GM21717 (cell line): Measurements from ENCODE around the gene ZBTB44.
"Not testable (repeated sequence)": the region's sequence is repeated elsewhere in the genome, so short reads cannot be mapped to it uniquely, and the experiment has no call there.

Experiments
- ATAC-seq: cut with Tn5 transposase; IDR thresholded peaks from one replicate; pipeline ENCODE4 v1.9.1; 2021; ENCODE audit warnings: mild to moderate bottlenecking, moderate library complexity; ENCODE audit not compliant: unreplicated experiment

Gene ZBTB44

DNA sequence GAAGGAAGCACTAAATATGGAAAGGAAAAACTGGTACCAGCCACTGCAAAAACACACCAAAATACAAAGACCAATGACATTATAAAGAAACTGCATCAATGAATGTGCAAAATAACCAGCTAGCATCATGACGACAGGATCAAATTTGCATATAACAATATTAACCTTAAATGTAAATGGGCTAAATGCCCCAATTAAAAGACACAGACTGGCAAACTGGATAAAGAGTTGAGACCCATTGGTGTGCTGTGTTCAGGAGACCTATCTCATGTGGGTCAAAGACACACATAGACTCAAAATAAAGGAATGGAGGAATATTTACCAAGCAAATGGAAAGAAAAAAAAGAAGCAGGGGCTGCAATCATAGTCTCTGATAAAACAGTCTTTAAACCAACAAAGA is 63.0 kb downstream of the ZBTB44 start:
- ATAC-seq: not testable (repeated sequence)

DNA sequence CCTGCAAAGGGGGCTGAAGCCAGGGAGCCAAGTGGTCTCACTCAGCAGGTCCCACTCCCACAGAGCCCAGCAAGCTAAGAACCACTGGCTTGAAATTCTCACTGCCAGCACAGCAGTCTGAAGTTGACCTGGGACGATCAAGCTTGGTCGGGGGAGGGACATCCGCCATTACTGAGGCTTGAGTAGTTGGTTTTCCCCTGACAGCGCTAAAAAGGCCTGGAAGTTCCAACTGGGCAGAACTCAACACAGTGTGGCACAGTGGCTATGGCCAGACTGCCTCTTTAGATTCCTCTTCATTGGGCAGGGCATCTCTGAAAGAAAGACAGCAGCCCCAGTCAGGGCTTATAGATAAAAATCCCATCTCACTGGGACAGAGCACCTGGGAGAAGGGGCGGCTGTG is 64.8 kb downstream of the ZBTB44 start:
- ATAC-seq: not testable (repeated sequence)

DNA sequence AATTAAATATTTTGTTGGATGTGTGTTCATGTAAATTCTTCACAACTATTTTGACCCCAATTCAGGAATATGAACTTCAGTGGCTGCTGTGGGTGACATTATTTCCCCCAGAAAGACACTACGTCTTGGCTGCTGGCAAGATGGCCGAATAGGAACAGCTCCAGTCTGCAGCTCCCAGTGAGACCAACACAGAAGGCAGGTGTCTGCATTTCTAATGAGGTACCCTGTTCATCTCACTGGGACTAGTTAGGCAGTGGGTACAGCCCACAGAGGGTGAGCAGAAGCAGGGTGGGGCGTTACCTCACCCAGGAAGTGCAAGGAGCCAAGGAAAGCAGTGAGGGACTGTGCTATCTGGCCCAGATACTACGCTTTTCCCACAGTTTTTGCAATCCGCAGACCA is 65.3 kb downstream of the ZBTB44 start:
- ATAC-seq: no peak

DNA sequence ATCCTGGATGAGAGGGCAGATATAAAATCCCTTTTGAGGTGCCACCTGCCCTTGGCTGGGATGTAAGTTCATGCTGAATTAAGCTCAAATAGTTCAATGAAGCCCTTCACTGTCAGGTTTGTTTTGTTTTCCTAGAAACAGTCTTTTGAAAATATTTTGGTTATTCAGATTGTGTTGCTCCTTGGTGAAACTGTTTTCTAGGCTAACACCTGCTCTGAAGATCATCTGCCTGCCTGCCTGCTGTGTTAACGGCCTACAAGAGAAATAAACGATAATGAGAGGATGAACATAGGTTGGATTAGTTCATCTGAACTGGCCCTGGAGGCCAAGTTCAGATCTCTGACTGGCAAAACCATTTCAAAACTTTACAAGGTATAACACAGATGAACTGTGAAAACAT is 67.4 kb downstream of the ZBTB44 start:
- no peak for ATAC-seq

DNA sequence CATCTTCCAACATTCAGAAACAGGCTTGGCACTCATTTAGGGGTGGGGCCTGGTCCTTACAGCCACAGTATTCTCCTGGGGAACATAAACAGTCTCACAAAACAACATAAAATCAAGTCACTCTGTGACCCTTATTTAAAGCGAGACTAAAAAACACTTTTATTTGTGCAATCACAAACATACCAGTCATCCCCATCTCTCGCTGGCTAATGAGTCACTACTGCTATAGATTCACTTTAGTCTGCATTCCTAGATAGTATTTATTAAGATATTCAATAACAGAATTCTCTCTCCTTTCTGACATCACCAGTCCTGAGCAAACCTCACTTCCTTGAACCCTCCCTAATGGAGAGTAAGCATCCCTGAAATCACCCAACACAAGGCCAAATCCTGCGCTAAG is 68.0 kb downstream of the ZBTB44 start:
- ATAC-seq: no peak

DNA sequence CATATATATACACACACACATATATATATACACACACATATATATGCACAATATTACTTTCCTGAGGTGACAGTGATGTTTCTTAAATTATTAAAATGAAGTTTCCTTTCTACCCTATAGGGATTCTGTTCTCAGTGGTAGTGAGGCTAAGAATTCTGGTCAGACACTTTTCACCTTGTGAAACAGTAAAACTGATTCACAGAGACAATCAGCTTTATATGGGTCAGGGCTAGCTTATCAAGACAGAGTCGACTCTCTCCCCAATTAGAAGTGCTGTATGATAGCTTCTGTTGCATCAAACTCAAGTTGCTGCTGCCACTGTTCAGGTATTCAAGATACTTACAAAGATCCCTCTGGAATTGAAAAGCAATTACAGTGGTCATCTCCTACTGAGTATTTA is 68.4 kb downstream of the ZBTB44 start:
- ATAC-seq: no peak

DNA sequence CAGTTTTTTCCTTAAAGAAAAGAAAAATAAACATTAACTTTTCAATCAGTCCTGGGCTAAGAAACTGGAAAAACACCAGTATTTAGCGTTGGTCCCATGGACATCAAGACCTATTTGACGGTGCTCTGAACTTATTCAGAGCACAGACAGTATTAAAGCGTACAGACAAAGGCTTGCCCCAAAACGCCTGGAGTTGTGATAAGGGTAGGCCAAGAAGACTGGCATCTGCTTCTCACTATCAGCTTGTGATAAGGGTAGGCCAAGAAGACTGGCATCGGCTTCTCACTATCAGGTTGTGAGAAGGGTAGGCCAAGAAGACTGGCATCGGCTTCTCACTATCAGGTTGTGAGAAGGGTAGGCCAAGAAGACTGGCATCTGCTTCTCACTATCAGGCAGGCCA is 69.3 kb downstream of the ZBTB44 start:
- ATAC-seq: not testable (repeated sequence)

DNA sequence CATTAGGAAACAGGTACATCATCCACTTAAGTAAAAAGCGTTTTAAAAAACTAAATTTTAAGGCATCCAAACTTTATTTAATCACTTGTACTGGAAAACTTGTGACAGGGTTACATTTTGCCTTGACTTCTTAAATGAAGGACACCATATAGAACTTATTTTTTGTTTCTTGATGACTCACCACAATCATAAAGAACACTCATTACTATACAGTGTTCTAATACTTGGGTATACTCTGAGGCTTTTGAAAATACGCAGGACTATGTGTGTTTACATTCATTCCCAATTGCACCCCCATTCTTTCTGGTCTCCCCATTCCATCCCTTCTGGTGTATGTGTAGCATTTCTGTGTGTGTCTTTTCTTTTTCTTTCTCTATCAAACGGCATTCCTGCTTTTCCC is 69.9 kb downstream of the ZBTB44 start:
- no peak for ATAC-seq

DNA sequence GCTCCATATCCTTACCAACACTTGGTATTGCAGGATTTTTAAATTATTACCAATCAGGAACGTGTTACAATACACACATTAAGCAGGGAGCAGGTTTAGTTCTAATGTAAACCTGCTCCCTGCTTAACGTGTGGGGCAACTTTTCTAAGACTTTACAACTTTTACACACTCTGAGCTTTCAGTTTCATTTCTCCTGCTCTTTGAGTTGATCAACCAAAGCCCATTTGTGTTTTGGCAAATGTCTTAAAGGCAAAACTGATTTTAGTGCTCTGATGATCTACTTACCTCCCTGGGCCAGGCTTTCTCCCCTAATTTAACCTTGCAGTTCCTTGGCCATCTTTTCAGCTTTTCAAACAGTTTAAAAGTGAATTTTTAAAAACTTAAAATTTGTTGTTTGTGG is 70.9 kb downstream of the ZBTB44 start:
- ATAC-seq: peak; percentile 79

DNA sequence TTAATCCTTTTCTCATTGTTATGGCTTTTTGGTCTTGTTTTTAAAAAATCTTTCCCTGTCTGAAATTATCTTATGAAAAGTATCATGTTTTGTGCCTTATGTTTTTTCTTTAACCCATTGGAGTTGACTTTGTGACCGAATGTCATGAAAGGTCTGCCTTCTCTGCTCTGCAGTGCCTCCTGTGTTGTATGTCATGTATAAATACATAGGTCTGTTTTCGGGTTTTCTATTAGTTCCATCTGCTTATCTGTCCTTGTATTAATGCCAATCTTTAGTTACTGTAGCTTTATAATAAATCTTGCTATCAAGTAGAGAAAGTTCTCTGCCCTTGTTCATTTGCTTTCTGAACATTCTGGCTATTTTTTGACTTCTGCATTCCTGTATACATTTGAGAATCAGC is 73.0 kb downstream of the ZBTB44 start:
- no peak for ATAC-seq

DNA sequence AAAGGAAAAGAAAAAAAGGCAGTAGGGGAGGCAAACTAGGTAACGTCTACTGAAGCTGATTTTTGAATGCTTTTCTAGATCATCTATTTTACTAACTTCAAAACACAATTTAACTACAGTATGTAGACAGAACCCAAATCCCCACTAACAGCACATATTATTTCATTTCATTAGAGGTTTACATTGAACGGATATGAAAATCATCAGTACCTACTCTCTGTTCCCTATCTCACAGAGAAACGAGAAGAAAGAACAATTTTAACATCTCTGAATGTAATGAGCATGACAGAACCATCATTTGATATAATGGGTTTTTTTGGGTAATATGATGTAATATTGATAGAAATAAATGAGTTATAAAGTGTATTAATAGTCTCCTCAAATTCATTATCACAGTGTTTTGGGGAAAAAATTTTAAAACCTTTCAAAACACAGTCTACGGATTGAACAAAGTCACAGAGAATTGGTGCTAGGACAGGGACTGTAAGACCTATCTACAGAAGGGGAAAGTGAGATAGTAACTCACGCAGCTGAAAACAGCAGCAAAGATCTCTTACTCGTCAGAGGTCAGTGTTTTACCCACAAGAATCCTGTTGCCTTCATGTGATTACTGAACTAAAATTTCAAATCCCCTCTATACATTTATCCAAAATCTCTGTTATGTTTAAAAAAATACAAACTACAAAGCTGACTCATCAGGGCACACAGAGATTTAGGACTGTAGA is 77.3 kb downstream of the ZBTB44 start:
- peak; percentile 75 for ATAC-seq

DNA sequence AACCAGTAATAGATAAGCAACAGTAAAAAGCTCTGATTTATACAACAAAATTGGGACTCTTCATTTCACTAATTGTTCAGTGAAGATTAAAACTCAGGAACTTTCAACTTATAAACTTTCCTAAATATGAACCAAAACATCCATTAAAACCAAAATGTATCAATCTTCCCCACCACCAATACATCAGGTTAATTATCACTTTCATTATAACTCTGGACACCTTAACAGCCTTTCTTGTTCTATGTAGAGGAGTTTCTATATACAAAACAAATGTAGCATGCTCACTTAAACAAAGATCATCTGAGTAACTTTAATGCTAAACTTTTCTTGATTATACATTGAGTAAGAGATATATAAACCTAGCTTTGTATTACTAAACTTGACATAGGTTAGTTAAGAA is 80.4 kb downstream of the ZBTB44 start:
- no peak for ATAC-seq

DNA sequence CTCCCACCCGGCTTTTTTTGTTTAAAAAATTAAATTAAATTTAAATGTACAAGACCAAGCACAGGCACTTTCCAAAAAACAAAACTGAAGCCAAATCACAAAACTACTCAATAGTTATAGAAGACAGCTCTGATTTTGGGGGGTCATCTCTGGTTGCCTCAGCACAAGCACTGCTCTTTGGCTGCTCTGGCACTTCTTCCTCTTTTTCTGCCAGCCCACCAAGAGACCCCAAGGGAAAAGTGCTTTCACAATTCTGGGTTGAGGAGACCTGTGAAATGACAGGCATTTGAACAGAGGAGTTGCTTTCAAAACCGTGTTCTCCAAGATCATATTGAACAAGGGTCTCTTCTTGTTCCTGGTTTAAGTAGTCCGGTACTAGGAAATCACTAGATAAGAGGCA is 80.8 kb downstream of the ZBTB44 start:
- not testable (repeated sequence) for ATAC-seq

DNA sequence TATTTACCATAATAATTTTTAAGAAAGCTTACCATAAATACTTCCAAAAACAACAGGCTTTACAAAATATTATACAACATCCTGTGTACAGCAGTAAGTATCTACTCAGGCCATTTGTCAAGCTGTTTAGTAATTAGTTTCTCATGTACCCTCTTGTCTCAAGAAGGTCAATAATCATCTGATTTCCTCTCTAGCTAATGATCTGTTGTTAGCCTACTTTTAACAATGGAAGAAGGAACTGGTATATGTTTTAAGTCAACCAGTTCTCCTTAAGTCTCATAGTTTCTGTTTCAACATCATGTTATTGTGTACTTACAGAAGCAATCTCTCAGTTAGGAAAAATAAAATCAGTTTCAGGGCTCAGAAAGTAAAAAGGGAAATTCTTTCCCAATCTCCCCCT is 81.2 kb downstream of the ZBTB44 start:
- not testable (repeated sequence) for ATAC-seq

DNA sequence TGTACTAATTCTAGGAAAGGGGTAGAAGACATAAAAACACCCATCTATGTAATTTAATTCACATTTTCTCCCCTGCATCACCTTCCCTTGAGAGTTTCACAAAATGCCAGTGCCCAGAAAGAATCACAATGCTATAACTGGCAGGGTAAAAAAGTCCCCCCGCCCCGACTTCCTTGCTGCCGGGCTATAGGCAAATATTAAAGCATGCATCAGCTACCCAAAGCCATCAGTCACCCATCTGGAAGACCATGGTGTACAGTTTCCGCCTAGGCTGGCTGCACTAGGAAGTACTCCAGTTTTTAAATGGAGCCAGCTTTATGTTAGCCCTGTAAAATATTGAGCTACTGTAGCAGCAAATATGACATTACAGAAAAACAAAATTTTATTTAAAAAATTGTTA is 87.3 kb downstream of the ZBTB44 start:
- no peak for ATAC-seq

DNA sequence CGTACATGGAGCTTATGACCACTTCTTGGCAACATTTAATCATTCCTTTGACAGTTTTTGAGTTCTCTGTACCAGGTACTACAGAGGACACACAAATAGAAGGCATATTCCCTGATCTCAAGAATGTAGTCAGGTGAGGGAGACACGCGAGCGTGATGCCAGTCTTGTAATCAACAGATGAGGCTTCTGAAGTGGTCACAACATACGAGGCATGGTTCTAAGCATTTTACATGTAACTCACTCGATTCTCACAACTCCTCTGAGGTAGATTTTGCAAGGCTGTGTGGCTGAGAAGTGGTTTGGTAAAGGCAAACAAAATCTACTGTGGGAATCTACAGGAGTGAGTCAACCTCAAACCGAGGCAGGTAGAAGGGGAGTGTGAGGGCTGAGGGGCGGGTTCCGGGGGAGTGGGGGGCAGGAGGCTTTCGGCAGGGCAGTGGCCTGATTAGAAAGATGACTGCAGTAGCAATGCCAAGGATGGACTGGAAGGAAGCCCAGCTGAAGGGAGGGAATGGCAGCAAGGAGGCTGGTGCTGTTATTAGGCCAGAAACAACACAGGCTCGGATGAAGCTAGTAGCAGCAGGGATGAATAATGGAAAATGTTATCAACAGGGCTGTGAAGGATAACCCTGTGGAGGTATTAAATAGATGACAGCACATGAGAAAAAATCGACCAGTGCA is 91.3 kb downstream of the ZBTB44 start:
- no peak for ATAC-seq

DNA sequence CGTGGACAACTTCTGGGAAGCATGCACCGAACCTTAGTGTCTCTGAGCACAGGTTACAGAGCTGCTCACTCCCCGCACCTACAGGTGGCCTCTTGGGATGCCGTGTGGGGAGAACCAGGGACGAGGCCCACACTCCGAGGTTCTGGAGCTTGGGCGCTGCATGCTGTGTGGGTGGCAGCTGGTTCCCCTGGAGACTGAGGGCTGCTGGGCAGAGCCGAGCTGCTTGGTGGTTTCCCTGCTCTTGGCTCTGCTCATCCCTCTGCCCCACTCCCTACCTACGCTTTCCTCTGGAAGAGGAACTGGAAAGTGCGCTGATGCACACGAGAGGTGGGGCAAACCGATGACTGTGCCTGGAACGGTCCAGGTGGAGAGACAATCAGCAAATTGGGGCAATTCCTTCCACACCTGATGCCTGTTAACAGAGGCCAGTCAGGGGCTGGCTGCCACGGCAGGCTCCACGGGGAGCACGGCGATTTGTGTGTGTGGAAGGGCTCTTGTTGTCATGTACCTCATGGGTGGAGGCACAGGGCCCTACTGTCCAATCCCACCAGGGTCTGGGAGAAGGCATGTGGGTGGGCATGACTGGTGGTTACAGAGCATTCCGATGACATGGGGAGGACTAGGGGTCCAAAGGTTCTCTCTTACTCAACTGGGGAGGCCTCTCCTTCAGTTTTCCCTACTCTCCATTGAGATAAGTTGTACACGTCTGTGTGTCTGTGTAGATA is 94.2 kb downstream of the ZBTB44 start:
- ATAC-seq: no peak

DNA sequence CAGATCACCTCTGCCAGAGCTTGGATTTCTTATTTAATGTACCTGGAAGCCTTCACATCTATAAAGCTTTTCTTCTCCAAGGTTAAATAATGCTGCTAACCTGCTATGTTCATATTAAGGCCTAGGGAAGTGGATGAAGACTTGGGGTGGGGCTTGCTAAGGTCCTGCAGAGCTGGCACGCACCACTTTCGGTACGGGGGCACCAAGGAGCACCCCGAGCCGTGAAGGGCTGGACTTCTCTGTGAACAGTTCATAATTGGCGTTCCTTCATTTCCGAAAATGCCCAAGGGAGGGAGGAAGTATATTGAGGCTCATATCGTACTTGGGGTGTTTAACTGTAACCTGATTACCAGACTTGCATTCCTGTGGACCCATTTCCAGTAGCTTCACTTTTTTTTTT is 95.6 kb downstream of the ZBTB44 start:
- no peak for ATAC-seq

DNA sequence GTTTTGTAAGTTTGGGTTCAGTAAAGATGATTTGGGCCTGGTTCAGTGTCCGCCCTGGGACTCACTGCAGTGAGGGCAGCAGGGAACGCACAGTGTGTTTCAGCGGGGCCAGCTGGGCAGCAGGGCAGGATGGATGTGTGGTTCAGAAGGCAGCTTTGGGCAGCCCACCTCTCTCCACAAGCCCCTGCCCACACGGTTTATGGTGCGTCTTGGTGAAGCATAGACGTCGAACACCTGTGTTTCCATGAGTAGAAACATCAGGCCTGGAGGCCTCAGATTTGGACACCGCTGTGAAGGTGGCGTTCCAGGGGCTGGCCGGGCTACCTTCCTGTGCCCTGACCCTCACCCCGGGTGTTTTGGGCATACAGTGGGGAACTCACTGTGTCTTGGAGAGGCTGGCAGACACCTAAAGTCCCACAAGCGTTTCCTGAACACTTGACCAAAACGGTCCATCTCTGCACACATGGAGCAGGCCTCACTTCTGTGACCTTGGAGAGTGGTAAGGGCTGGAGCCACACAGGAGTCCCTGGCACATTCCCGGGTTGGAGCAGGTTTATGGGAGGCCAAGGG is 96.1 kb downstream of the ZBTB44 start:
- no peak for ATAC-seq

DNA sequence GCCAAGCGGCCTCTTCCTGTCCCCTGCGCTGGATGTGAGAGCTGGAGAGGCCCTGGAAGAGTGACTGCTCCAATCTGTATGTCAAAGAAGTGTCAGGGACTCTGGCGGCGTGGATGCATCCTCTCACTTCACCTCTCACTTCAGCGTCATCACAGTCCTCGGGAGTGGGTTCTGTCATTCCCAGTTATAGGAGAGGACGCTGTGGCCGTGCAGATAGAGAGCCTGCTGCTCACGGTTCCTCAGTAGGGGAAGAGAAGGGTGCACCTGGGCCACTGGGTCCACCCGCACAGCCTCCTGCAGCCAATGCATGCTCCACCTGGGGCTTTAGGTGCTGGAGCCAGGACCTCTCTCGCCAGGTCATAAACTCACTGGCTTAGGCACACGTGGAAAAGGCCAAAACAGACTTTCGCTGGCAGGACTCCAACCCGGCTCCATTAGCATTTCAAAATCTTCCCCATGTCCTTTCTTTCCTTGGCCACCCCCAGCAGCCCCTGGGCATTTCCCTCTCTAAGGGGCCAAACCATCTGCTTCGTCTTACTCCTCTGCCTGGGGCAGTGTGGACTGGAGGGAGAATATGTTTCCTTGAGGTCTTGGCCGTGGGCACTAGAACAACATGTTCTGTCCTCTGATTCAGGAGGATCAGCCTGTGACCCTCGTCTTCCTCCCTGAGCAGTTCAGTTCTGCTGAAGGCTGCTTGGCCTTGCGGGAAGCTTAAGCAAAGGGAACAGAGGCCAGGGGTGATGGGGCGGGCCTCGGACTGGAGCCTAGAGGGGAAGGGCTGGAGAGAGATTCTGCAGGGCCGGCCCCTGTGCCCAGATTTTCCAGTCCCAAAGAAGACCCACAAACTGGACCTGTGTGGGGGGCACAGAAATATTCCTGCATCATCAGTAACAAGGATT is 97.3 kb downstream of the ZBTB44 start:
- no peak for ATAC-seq
